Adrenal gland (tissue), 12 donors: ENCODE measurements around the gene MSI1. TPM values are rescaled to one million over a fixed set of nuclear protein-coding genes. Genes with fewer than 3 reads are reported as not detected.

ENCODE experiments used
- polyA plus RNA-seq, 3 donors: library from polyadenylated mRNA; stranded (reverse); fragments of 200-250 nt in 2 of 3; fragments of 350-450 nt in 1 of 3; fragmentation: Illumina TruSeq in 1 of 3; extraction: RNeasy Lipid Tissue Mini Kit (QIAGEN cat#74804) in 1 of 3; gene quantifications; one replicate each; pipeline ENCODE4 v1.2.3, GENCODE V29; 2013 to 2014
- small RNA-seq, 2 donors: library from RNA; depleted of rRNA; stranded (forward); fragments of <200 nt; gene quantifications; one replicate each; pipeline ENCODE3, GENCODE V24; 2016
- total RNA-seq, 9 donors: library from RNA; depleted of rRNA in 4 of 9; stranded (reverse); fragments of >200 nt in 4 of 9; fragments of 120-200 nt in 1 of 9; fragmentation: NEBNext Ultra II Directional in 1 of 9; extraction: Animal tissue kit (Norgen Biotek cat#: 25700) in 1 of 9; gene quantifications; one replicate each; pipeline versions ENCODE4 v1.1.0 to v1.2.4, GENCODE V29; 2013 to 2023
- donor health status: healthy with polysubstance abuse.
- donor health status: Bipolar disorder and iron deficiency.
- donor health status: DM: yes; HTN: yes; CAD: no.
- donor health status: DM: no; HTN: no; CAD: no.
- donor health status: DM: no; HTN: no; CAD: no.
- donor health status: DM: yes; HTN: yes; CAD: no.

MSI1 gene
- total and polyA plus RNA-seq, 12 donors, result 0.87 to 24.2 (median 6.7) TPM

Small RNA genes within 50 kb of the gene (small RNA-seq; reads per million reads assigned to genes)
- gene RNU4-1, result 714 to 2,004 reads per million in 2 donors
- 666 to 1,900 reads per million in 2 donors for gene RNU4-2
- gene RNU6-1088P, result 0 reads per million in 2 donors

Other genes starting within 250 kb of the MSI1 start
- 10 to 100 TPM; 42.4 to 98.5 (median 56.1) TPM for gene GCN1, start 174.4 kb downstream of the MSI1 start, total RNA-seq
- gene GCN1, start 174.4 kb downstream of the MSI1 start, polyA plus RNA-seq, result 10 to 100 TPM; 22.0 to 31.3 (median 25.3) TPM
- 1,000 to 10,000 TPM; 1,495 to 3,084 (median 1,836) TPM for gene RPLP0, start 168.1 kb downstream of the MSI1 start, total RNA-seq
- 1,000 to 10,000 TPM; 1,257 to 2,060 (median 2,032) TPM for gene RPLP0, start 168.1 kb downstream of the MSI1 start, polyA plus RNA-seq
- 100 to 1,000 TPM in 4 of 9 donors, 10 to 100 TPM in 5; 12.5 to 156 (median 66.5) TPM for gene PXN, start 103.4 kb downstream of the MSI1 start, total RNA-seq
- 100 to 1,000 TPM in 2 of 3 donors, 10 to 100 TPM in 1; 79.9 to 142 (median 123) TPM for gene PXN, start 103.4 kb downstream of the MSI1 start, polyA plus RNA-seq
- 1,000 to 10,000 TPM in 5 of 9 donors, under 1 TPM in 4; under 0.01 to 8,354 (median 4,817) TPM for gene RNU4-2, start 77.3 kb downstream of the MSI1 start, total RNA-seq
- gene RNU4-2, start 77.3 kb downstream of the MSI1 start, polyA plus RNA-seq, result not detected
- gene RNU4-1, start 75.9 kb downstream of the MSI1 start, total RNA-seq, result 1,000 to 10,000 TPM in 5 of 9 donors, under 1 TPM in 3, not detected in 1; under 0.01 to 4,330 (median 1,627) TPM
- gene RNU4-1, start 75.9 kb downstream of the MSI1 start, polyA plus RNA-seq, result not detected
- 10 to 100 TPM in 2 of 9 donors, 1 to 10 TPM in 7; 1.9 to 16.8 (median 7.4) TPM for gene SIRT4, start 66.8 kb downstream of the MSI1 start, total RNA-seq
- gene SIRT4, start 66.8 kb downstream of the MSI1 start, polyA plus RNA-seq, result 1 to 10 TPM; 2.9 to 5.1 (median 3.6) TPM
- 10 to 100 TPM in 1 of 9 donors, 1 to 10 TPM in 7, not detected in 1; 1.3 to 17.2 (median 4.9) TPM for gene PLA2G1B, start 41.4 kb downstream of the MSI1 start, total RNA-seq
- 10 to 100 TPM in 1 of 3 donors, 1 to 10 TPM in 2; 4.0 to 18.7 (median 4.9) TPM for gene PLA2G1B, start 41.4 kb downstream of the MSI1 start, polyA plus RNA-seq
- 1,000 to 10,000 TPM in 1 of 9 donors, 100 to 1,000 TPM in 8; 378 to 1,017 (median 716) TPM for gene COX6A1, start 68.9 kb upstream of the MSI1 start, total RNA-seq
- gene COX6A1, start 68.9 kb upstream of the MSI1 start, polyA plus RNA-seq, result 1,000 to 10,000 TPM in 1 of 3 donors, 100 to 1,000 TPM in 2; 504 to 1,577 (median 661) TPM
- gene TRIAP1, start 77.2 kb upstream of the MSI1 start, total RNA-seq, result 10 to 100 TPM in 8 of 9 donors, 1 to 10 TPM in 1; 8.2 to 53.5 (median 19.9) TPM
- 10 to 100 TPM; 19.2 to 35.6 (median 19.9) TPM for gene TRIAP1, start 77.2 kb upstream of the MSI1 start, polyA plus RNA-seq
- gene GATC, start 77.3 kb upstream of the MSI1 start, total RNA-seq, result 10 to 100 TPM; 21.9 to 43.6 (median 32.4) TPM
- 10 to 100 TPM in 1 of 3 donors, 1 to 10 TPM in 2; 9.0 to 29.8 (median 9.3) TPM for gene GATC, start 77.3 kb upstream of the MSI1 start, polyA plus RNA-seq
- 100 to 1,000 TPM in 6 of 9 donors, 10 to 100 TPM in 3; 55.5 to 206 (median 179) TPM for gene SRSF9, start 100.6 kb upstream of the MSI1 start, total RNA-seq
- gene SRSF9, start 100.6 kb upstream of the MSI1 start, polyA plus RNA-seq, result 100 to 1,000 TPM in 1 of 3 donors, 10 to 100 TPM in 2; 62.5 to 123 (median 75.4) TPM
- gene DYNLL1, start 126.9 kb upstream of the MSI1 start, total RNA-seq, result 100 to 1,000 TPM; 168 to 463 (median 304) TPM
- 100 to 1,000 TPM; 301 to 378 (median 335) TPM for gene DYNLL1, start 126.9 kb upstream of the MSI1 start, polyA plus RNA-seq
- gene COQ5, start 160.0 kb upstream of the MSI1 start, total RNA-seq, result 10 to 100 TPM; 24.9 to 74.4 (median 34.9) TPM
- 10 to 100 TPM; 31.9 to 46.6 (median 34.2) TPM for gene COQ5, start 160.0 kb upstream of the MSI1 start, polyA plus RNA-seq
- gene RNF10, start 165.2 kb upstream of the MSI1 start, total RNA-seq, result 100 to 1,000 TPM in 8 of 9 donors, 10 to 100 TPM in 1; 99.9 to 366 (median 237) TPM
- gene RNF10, start 165.2 kb upstream of the MSI1 start, polyA plus RNA-seq, result 100 to 1,000 TPM; 194 to 741 (median 572) TPM
- 10 to 100 TPM; 31.4 to 92.4 (median 65.0) TPM for gene POP5, start 212.2 kb upstream of the MSI1 start, total RNA-seq
- gene POP5, start 212.2 kb upstream of the MSI1 start, polyA plus RNA-seq, result 100 to 1,000 TPM in 2 of 3 donors, 10 to 100 TPM in 1; 69.0 to 158 (median 116) TPM